Left lung (tissue), 10 donors: ENCODE measurements around the gene HYDIN. TPM values are rescaled to one million over a fixed set of nuclear protein-coding genes. Genes with fewer than 3 reads are reported as not detected.
A peak's percentile ranks its signal among the peaks of the same experiment; 100 is the strongest.

Experiments used
- ATAC-seq: fragments of 200-7000 bp; cut with Tn5 transposase; one replicate; pipeline ENCODE4 v1.9.1; 2020; ENCODE audit warnings: moderate library complexity
- DNase-seq, 4 donors: peaks; one replicate each; pipeline ENCODE4 v3.0.0-alpha.2; 2013 to 2020
- H3K27ac ChIP-seq, 2 donors: fragments of 200-600 bp; sonication (generic) in 1 of 2; one replicate each; pipeline versions ENCODE4 v1.5.0 to v1.8.0; 2020 to 2021
- H3K27me3 ChIP-seq, 2 donors: fragments of 200-600 bp; sonication (generic) in 1 of 2; one replicate each; pipeline versions ENCODE4 v1.5.0 to v1.8.0; 2020 to 2021
- H3K36me3 ChIP-seq, 2 donors: fragments of 200-600 bp; sonication (generic) in 1 of 2; one replicate each; pipeline versions ENCODE4 v1.5.0 to v1.8.0; 2020 to 2021
- H3K4me1 ChIP-seq, 2 donors: fragments of 200-600 bp; one replicate each; pipeline ENCODE4 v1.8.0; 2021
- H3K4me3 ChIP-seq, 2 donors: fragments of 200-600 bp; sonication (generic) in 1 of 2; one replicate each; pipeline versions ENCODE4 v1.5.0 to v1.8.0; 2020 to 2021; ENCODE audit warnings: mild to moderate bottlenecking in 1 of 2
- H3K9me3 ChIP-seq, 2 donors: fragments of 200-600 bp; sonication (generic) in 1 of 2; one replicate each; pipeline versions ENCODE4 v1.5.0 to v1.8.0; 2020 to 2021
- CTCF ChIP-seq, 2 donors: fragments of 200-600 bp; sonication (generic) in 1 of 2; IDR thresholded peaks; one replicate each; pipeline versions ENCODE4 v1.5.0 to v1.8.0; 2021; ENCODE audit warnings: antibody characterized with exemption in 2 of 2
- intact Hi-C, 2 donors: fragments of 100-400 bp; cut with DNase I; formaldehyde crosslinking; loops; one replicate each; pipeline versions ENCODE4 v1.11.2 to v1.14.2; 2022
- polyA plus RNA-seq, 6 donors: library from polyadenylated mRNA; unstranded; fragments of 120-200 nt; gene quantifications; one replicate each; pipeline ENCODE4 v1.2.1, GENCODE V29; 2013; ENCODE audit not compliant: insufficient read length in 6 of 6
- total RNA-seq, 2 donors: library from RNA; stranded (reverse); fragmentation: NEBNext Ultra II Directional; extraction: Animal tissue kit (Norgen Biotek cat#: 25700); gene quantifications; one replicate each; pipeline ENCODE4 v1.2.1, GENCODE V29; 2021
- donor health status: DM: no; HTN: yes; CAD: no.
- donor health status: DM: no; HTN: no; CAD: no.

HYDIN gene
- total and polyA plus RNA-seq, 8 donors: 3.3 to 16.8 (median 12.4) TPM

GRCh38 chr16:70793851-70794502 is 436.5 kb downstream of the HYDIN start:
- Histone ChIP-seq H3K27me3 (no peaks in the 10 kb centered on the region), H3K9me3 (no peaks in the 10 kb centered on the region), H3K36me3 (peaks cover 0 to 7% of the 10 kb centered on the region in 2 donors), H3K27ac (no peak overlapping the region), H3K4me1 (peaks cover 4 to 32% of the 10 kb centered on the region in 2 donors), H3K4me3 (no peak overlapping the region)
- no peak for TF ChIP-seq CTCF (IDR thresholded peaks at IDR 0.05)
- intact Hi-C loops: no loop called here
- no peak for ATAC-seq
- DNase-seq: no peak

GRCh38 chr16:70790815-70791214 is 439.7 kb downstream of the HYDIN start:
- intact Hi-C loops: no loop called here
- H3K9me3 ChIP-seq: no peaks in the 10 kb centered on the region
- H3K4me1 ChIP-seq: peaks cover 4 to 10% of the 10 kb centered on the region in 2 donors
- no peak for ATAC-seq
- peaks cover 0 to 33% of the 10 kb centered on the region in 2 donors for H3K36me3 ChIP-seq
- no peak overlapping the region for H3K4me3 ChIP-seq
- no peak overlapping the region for H3K27ac ChIP-seq
- no peak for DNase-seq
- no peaks in the 10 kb centered on the region for H3K27me3 ChIP-seq
- no peak for TF ChIP-seq CTCF (IDR thresholded peaks at IDR 0.05)

- H3K36me3 ChIP-seq: peaks cover 0 to 43% of the 10 kb centered on the region in 2 donors
- no peaks in the 10 kb centered on the region for H3K9me3 ChIP-seq
- TF ChIP-seq CTCF (IDR thresholded peaks at IDR 0.05): no peak
- no peak overlapping the region for H3K27ac ChIP-seq
- intact Hi-C loops: no loop called here
- ATAC-seq: peak; percentile 72
- H3K27me3 ChIP-seq: no peaks in the 10 kb centered on the region
- DNase-seq: no peak
- peaks cover 4 to 6% of the 10 kb centered on the region in 2 donors for H3K4me1 ChIP-seq
- H3K4me3 ChIP-seq: no peak overlapping the region
These were observed 440.7 kb downstream of the HYDIN start for GRCh38 chr16:70789595-70790447.

GRCh38 chr16:70788668-70789594 is 441.6 kb downstream of the HYDIN start:
- H3K4me3 ChIP-seq: no peak overlapping the region
- DNase-seq (peak in 2 of 4 donors; percentile 75 to 80), ATAC-seq (peak; percentile 13)
- intact Hi-C loops: no loop called here
- H3K27me3 ChIP-seq: no peaks in the 10 kb centered on the region
- no peaks in the 10 kb centered on the region for H3K9me3 ChIP-seq
- TF ChIP-seq CTCF (IDR thresholded peaks at IDR 0.05): no peak
- H3K4me1 ChIP-seq: peaks cover 4 to 6% of the 10 kb centered on the region in 2 donors
- no peak overlapping the region for H3K27ac ChIP-seq
- H3K36me3 ChIP-seq: peaks cover 0 to 52% of the 10 kb centered on the region in 2 donors
